A549 (cell line): ENCODE data around the gene SPTLC2. TPM values are rescaled to one million over a fixed set of nuclear protein-coding genes. Genes with fewer than 3 reads are reported as not detected.
"Not testable (repeated sequence)": the region's sequence is repeated elsewhere in the genome, so short reads cannot be mapped to it uniquely, and the experiment has no call there.

ENCODE experiments used
- ATAC-seq, 2 experiments: fragments of 200-7000 bp in 1 of 2; fragments of >200 bp in 1 of 2; cut with Nextera tagmentation in 1 of 2; cut with Tn5 transposase in 1 of 2; 3 replicates each; pipeline versions ENCODE4 v1.8.0 to v1.9.1; 2018 to 2020; ENCODE audit warnings: mild to moderate bottlenecking in 1 of 2, moderate library complexity in 1 of 2
- CTCF ChIA-PET: fragments of 300-600 bp; sonication (Branson Sonifier 250); formaldehyde crosslinking; extraction: SDS; loops from one replicate; lab custom pipeline; 2021; ENCODE audit warnings: antibody characterized with exemption, inconsistent platforms; lab: Yijun Ruan, JAX
- POLR2A ChIA-PET: fragments of 350-600 bp; formaldehyde crosslinking; extraction: SDS; loops from one replicate; lab custom pipeline; 2021; ENCODE audit warnings: antibody characterized with exemption, inconsistent platforms; lab: Yijun Ruan, JAX
- DNase-seq, 2 experiments: peaks; one replicate each; pipeline versions ENCODE4 v3.0.0 to v3.0.0-alpha.2; 2011 to 2016; ENCODE audit warnings: low read depth in 1 of 2, low spot score in 1 of 2
- FAIRE-seq: peaks from 2 replicates; lab custom pipeline; 2011; peaks lifted over from hg19 to GRCh38; lab: Jason Lieb, UNC
- H3K27ac ChIP-seq, 2 experiments: fragments of >200 bp; sonication (Bioruptor Twin); formaldehyde crosslinking; 3 replicates each; pipeline ENCODE4 v1.5.1; 2016 to 2017
- H3K4me1 ChIP-seq: fragments of >200 bp; sonication (Bioruptor Twin); formaldehyde crosslinking; 3 replicates; pipeline ENCODE4 v1.6.1; 2016
- H3K4me2 ChIP-seq: fragments of >200 bp; sonication (Bioruptor Twin); formaldehyde crosslinking; 3 replicates; pipeline ENCODE4 v1.6.1; 2016
- H3K4me3 ChIP-seq: fragments of >200 bp; sonication (Bioruptor Twin); formaldehyde crosslinking; 3 replicates; pipeline ENCODE4 v1.5.1; 2016
- H3K9me3 ChIP-seq: fragments of >200 bp; sonication (Bioruptor Twin); formaldehyde crosslinking; 3 replicates; pipeline ENCODE4 v1.6.1; 2016
- CEBPB ChIP-seq, 2 experiments: fragments of >200 bp in 1 of 2; sonication (Bioruptor Twin) in 1 of 2; formaldehyde crosslinking in 1 of 2; IDR thresholded peaks; 2 replicates each; pipeline ENCODE4 v1.6.1; 2012 to 2016
- GATA3 ChIP-seq: IDR thresholded peaks from 2 replicates; pipeline ENCODE4 v1.6.1; 2012; ENCODE audit warnings: borderline replicate concordance
- HOXA7 ChIP-seq: fragments of 250-450 bp; sonication (Bioruptor Pico); IDR thresholded peaks from 2 replicates; pipeline ENCODE4 v1.5.0; 2020; ENCODE audit warnings: mild to moderate bottlenecking, moderate library complexity
- MYC ChIP-seq: IDR thresholded peaks from 2 replicates; pipeline ENCODE4 v1.6.1; 2012; ENCODE audit warnings: mild to moderate bottlenecking, inconsistent platforms, low read length, improper control_type of control experiment, borderline replicate concordance
- NR3C1 ChIP-seq: fragments of >200 bp; sonication (Bioruptor Twin); formaldehyde crosslinking; IDR thresholded peaks from 3 replicates; pipeline ENCODE4 v1.6.1; 2017
- POLR2A ChIP-seq: IDR thresholded peaks from 2 replicates; pipeline ENCODE4 v1.6.1; 2012; ENCODE audit warnings: mild to moderate bottlenecking, low read length
- RNF2 ChIP-seq: fragments of 200-600 bp; sonication (generic); IDR thresholded peaks from 2 replicates; pipeline ENCODE4 v1.6.1; 2016; ENCODE audit warnings: low read depth, mild to moderate bottlenecking, antibody characterized with exemption, moderate library complexity, borderline replicate concordance
- SMC3 ChIP-seq: fragments of >200 bp; sonication (Bioruptor Twin); formaldehyde crosslinking; IDR thresholded peaks from 3 replicates; pipeline ENCODE4 v1.6.1; 2018; ENCODE audit warnings: inconsistent platforms
- TFCP2L1 ChIP-seq: fragments of 250-450 bp; sonication (Bioruptor Pico); IDR thresholded peaks from 2 replicates; pipeline ENCODE4 v1.5.0; 2021; ENCODE audit warnings: mild to moderate bottlenecking
- ZSCAN20 ChIP-seq: fragments of 250-450 bp; sonication (Bioruptor Pico); IDR thresholded peaks from 2 replicates; pipeline ENCODE4 v1.8.0; 2022; ENCODE audit warnings: mild to moderate bottlenecking, moderate library complexity
- WGBS: methylation state at CpG from one replicate; pipeline ENCODE4 v1.1.6; 2017; ENCODE audit errors: missing lambda C conversion rate; 5-methylcytosine and 5-hydroxymethylcytosine counted together
- polyA plus RNA-seq, 4 experiments: library from polyadenylated mRNA; depleted of rRNA in 3 of 4; stranded (reverse); fragments of >200 nt; fragmentation: RNase III in 1 of 4; extraction: RNeasy Plus Mini Kit Qiagen cat#74134 plus additional on column Dnase treatment in 1 of 4; gene quantifications; 2 replicates in 3 of 4; 3 replicates in 1 of 4; pipeline ENCODE4 v1.2.3, GENCODE V29; 2011 to 2017
- TF ChIP-seq, protein P1 (sequence below): fragments of >200 bp; sonication (Bioruptor Twin); formaldehyde crosslinking; IDR thresholded peaks from 3 replicates; pipeline ENCODE4 v1.5.1; 2016
- TF ChIP-seq, protein P2 (sequence below): fragments of 250-450 bp; sonication (Bioruptor Pico); IDR thresholded peaks from 2 replicates; pipeline ENCODE4 v1.5.0; 2021; ENCODE audit warnings: mild to moderate bottlenecking, moderate library complexity, borderline replicate concordance
- TF ChIP-seq, protein P3 (sequence below): fragments of 200-600 bp; sonication (generic); IDR thresholded peaks from 2 replicates; pipeline ENCODE4 v1.6.1; 2016; ENCODE audit warnings: antibody characterized with exemption, mild to moderate bottlenecking, moderate library complexity
- TF ChIP-seq, protein P4 (sequence below): IDR thresholded peaks from 2 replicates; pipeline ENCODE4 v1.6.1; 2012; ENCODE audit warnings: low read depth, borderline replicate concordance
- TF ChIP-seq, protein P5 (sequence below): fragments of 450-650 bp; IDR thresholded peaks from 2 replicates; pipeline ENCODE4 v1.6.1; 2014; ENCODE audit warnings: antibody characterized with exemption

The SPTLC2 gene
- polyA plus RNA-seq, 2 of the 4 experiments (the other 2 are of a cell fraction), result 17.2 to 30.9 TPM

DNA sequence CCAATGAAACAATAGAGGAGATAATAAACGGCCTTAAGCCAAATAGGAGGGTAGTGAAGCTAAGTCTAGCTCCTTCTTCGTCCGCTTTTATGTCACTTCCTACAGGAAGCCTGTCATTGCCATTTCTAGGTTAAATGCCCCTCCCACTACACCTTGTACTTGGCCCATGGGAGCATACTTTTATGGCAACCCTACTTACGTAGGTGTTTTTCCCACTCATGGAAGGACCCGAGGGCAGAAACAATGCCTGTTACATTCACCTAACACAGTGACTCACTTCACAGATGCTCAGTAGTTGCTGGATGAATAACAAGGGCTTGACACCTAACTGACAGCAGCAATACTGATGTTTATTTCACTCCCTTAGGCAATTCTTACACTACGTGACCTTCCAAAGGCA lies 46.9 kb upstream of the SPTLC2 start:
- H3K9me3 ChIP-seq, result no peaks in the 10 kb centered on the region
- DNase-seq (no peak), ATAC-seq (no peak; a peak in 1 of 6 replicates), FAIRE-seq (no peak)
- ChIA-PET POLR2A (no interaction called here), CTCF (interaction anchor here (1.2 kb wide), 1 partner anchor 8 kb away, joined by 3 read pairs; no protein-coding TSS in a partner anchor)
- H3K27ac ChIP-seq, result no peak overlapping the region
- no peak overlapping the region for H3K4me2 ChIP-seq
- 68% methylated on average over 6 of the region's 6 CpGs for WGBS
- TF ChIP-seq ZSCAN20 (CRISPR knock-in tag), result no peak
- TF ChIP-seq POLR2A, result no peak
- TF ChIP-seq, protein P1, sequence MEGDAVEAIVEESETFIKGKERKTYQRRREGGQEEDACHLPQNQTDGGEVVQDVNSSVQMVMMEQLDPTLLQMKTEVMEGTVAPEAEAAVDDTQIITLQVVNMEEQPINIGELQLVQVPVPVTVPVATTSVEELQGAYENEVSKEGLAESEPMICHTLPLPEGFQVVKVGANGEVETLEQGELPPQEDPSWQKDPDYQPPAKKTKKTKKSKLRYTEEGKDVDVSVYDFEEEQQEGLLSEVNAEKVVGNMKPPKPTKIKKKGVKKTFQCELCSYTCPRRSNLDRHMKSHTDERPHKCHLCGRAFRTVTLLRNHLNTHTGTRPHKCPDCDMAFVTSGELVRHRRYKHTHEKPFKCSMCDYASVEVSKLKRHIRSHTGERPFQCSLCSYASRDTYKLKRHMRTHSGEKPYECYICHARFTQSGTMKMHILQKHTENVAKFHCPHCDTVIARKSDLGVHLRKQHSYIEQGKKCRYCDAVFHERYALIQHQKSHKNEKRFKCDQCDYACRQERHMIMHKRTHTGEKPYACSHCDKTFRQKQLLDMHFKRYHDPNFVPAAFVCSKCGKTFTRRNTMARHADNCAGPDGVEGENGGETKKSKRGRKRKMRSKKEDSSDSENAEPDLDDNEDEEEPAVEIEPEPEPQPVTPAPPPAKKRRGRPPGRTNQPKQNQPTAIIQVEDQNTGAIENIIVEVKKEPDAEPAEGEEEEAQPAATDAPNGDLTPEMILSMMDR, result no peak
- TF ChIP-seq MYC, result no peak
- no peak for TF ChIP-seq RNF2
- TF ChIP-seq NR3C1, result no peak
- TF ChIP-seq SMC3, result no peak
- TF ChIP-seq HOXA7 (CRISPR knock-in tag), result no peak
- TF ChIP-seq, protein P2, sequence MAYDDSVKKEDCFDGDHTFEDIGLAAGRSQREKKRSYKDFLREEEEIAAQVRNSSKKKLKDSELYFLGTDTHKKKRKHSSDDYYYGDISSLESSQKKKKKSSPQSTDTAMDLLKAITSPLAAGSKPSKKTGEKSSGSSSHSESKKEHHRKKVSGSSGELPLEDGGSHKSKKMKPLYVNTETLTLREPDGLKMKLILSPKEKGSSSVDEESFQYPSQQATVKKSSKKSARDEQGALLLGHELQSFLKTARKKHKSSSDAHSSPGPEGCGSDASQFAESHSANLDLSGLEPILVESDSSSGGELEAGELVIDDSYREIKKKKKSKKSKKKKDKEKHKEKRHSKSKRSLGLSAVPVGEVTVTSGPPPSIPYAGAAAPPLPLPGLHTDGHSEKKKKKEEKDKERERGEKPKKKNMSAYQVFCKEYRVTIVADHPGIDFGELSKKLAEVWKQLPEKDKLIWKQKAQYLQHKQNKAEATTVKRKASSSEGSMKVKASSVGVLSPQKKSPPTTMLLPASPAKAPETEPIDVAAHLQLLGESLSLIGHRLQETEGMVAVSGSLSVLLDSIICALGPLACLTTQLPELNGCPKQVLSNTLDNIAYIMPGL, result no peak
- TF ChIP-seq CEBPB (IDR thresholded peaks at IDR 0.05), result no peak
- TF ChIP-seq, protein P3, sequence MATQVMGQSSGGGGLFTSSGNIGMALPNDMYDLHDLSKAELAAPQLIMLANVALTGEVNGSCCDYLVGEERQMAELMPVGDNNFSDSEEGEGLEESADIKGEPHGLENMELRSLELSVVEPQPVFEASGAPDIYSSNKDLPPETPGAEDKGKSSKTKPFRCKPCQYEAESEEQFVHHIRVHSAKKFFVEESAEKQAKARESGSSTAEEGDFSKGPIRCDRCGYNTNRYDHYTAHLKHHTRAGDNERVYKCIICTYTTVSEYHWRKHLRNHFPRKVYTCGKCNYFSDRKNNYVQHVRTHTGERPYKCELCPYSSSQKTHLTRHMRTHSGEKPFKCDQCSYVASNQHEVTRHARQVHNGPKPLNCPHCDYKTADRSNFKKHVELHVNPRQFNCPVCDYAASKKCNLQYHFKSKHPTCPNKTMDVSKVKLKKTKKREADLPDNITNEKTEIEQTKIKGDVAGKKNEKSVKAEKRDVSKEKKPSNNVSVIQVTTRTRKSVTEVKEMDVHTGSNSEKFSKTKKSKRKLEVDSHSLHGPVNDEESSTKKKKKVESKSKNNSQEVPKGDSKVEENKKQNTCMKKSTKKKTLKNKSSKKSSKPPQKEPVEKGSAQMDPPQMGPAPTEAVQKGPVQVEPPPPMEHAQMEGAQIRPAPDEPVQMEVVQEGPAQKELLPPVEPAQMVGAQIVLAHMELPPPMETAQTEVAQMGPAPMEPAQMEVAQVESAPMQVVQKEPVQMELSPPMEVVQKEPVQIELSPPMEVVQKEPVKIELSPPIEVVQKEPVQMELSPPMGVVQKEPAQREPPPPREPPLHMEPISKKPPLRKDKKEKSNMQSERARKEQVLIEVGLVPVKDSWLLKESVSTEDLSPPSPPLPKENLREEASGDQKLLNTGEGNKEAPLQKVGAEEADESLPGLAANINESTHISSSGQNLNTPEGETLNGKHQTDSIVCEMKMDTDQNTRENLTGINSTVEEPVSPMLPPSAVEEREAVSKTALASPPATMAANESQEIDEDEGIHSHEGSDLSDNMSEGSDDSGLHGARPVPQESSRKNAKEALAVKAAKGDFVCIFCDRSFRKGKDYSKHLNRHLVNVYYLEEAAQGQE, result no peak
- TF ChIP-seq, protein P4, sequence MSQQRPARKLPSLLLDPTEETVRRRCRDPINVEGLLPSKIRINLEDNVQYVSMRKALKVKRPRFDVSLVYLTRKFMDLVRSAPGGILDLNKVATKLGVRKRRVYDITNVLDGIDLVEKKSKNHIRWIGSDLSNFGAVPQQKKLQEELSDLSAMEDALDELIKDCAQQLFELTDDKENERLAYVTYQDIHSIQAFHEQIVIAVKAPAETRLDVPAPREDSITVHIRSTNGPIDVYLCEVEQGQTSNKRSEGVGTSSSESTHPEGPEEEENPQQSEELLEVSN, result no peak
- TF ChIP-seq, protein P5, sequence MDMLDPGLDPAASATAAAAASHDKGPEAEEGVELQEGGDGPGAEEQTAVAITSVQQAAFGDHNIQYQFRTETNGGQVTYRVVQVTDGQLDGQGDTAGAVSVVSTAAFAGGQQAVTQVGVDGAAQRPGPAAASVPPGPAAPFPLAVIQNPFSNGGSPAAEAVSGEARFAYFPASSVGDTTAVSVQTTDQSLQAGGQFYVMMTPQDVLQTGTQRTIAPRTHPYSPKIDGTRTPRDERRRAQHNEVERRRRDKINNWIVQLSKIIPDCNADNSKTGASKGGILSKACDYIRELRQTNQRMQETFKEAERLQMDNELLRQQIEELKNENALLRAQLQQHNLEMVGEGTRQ, result no peak
- TF ChIP-seq GATA3, result no peak
- no peak for TF ChIP-seq TFCP2L1 (CRISPR knock-in tag)
- H3K4me1 ChIP-seq, result no peaks in the 10 kb centered on the region
- no peak overlapping the region for H3K4me3 ChIP-seq

DNA sequence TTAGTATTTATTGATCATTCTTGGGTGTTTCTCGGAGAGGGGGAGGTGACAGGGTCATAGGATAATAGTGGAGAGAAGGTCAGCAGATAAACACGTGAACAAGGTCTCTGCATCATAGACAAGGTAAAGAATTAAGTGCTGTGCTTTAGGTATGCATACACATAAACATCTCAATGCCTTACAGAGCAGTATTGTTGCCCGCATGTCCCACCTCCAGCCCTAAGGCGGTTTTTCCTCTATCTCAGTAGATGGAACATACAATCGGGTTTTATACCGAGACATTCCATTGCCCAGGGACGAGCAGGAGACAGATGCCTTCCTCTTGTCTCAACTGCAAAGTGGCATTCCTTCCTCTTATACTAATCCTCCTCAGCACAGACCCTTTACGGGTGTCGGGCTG lies 45.1 kb upstream of the SPTLC2 start:
- H3K27ac ChIP-seq, H3K4me1 ChIP-seq, DNase-seq, H3K9me3 ChIP-seq, FAIRE-seq, H3K4me2 ChIP-seq, H3K4me3 ChIP-seq, CTCF ChIA-PET, POLR2A ChIA-PET, ATAC-seq: not testable (repeated sequence)
- 64% methylated on average over 9 of the region's 9 CpGs for WGBS
